Esophagus squamous epithelium (tissue), 4 donors: ENCODE measurements around the gene PARP4.

Experiments used
- CTCF ChIP-seq, 6 experiments: fragments of 450-650 bp in 4 of 6; fragments of 200-600 bp in 2 of 6; sonication (generic) in 2 of 6; IDR thresholded peaks; one replicate each; pipeline ENCODE4 v1.5.1; 2016 to 2019; ENCODE audit warnings: antibody characterized with exemption in 6 of 6, mild to moderate bottlenecking in 4 of 6, moderate library complexity in 4 of 6
- POLR2A ChIP-seq, 4 donors: fragments of 450-650 bp; IDR thresholded peaks; one replicate each; pipeline ENCODE4 v1.6.1; 2017; ENCODE audit warnings: antibody characterized with exemption in 4 of 4, mild to moderate bottlenecking in 4 of 4, moderate library complexity in 3 of 4

DNA sequence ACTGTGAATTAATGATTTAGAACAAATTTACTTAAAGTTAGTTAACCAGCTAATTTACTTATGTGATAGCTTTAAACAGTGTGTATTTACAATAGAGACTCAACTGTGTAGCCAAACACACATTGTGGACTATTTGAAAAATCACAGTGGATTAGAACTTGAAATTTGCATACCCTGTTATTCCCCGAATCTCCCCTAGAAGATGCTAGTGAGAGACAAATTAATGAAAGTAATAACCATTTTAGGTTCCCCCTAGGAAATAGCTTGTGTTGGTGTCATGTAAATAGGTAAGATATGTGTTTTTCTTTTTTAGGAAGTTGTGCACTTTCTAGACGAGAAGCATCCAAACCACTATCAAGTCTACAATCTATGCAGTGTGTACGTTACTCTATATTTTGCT lies 104.7 kb downstream of the PARP4 start:
- TF ChIP-seq CTCF (IDR thresholded peaks at IDR 0.05), result no peak
- no peak for TF ChIP-seq POLR2A (IDR thresholded peaks at IDR 0.05)
